Parathyroid adenoma (tissue), 2 donors: ENCODE measurements around the gene CDC42BPA.

Source experiments
- H2AFZ ChIP-seq: fragments of 300-600 bp; sonication (generic); one replicate; pipeline ENCODE4 v1.7.0; 2017; ENCODE audit warnings: antibody characterized with exemption, mild to moderate bottlenecking
- H3K27ac ChIP-seq: fragments of 300-600 bp; sonication (generic); one replicate; pipeline ENCODE4 v1.7.0; 2017
- H3K27me3 ChIP-seq: fragments of 300-600 bp; sonication (generic); one replicate; pipeline ENCODE4 v1.7.0; 2017; ENCODE audit warnings: low read length; ENCODE audit not compliant: control insufficient read depth, insufficient read depth
- H3K36me3 ChIP-seq: fragments of 300-600 bp; sonication (generic); one replicate; pipeline ENCODE4 v1.7.0; 2017; ENCODE audit warnings: low read length; ENCODE audit not compliant: control insufficient read depth, insufficient read depth
- H3K4me1 ChIP-seq: fragments of 300-600 bp; sonication (generic); one replicate; pipeline ENCODE4 v1.7.0; 2017; ENCODE audit warnings: control low read depth
- H3K4me2 ChIP-seq: fragments of 300-600 bp; sonication (generic); one replicate; pipeline ENCODE4 v1.7.0; 2017; ENCODE audit warnings: low read length
- H3K4me3 ChIP-seq: fragments of 300-600 bp; sonication (generic); one replicate; pipeline ENCODE4 v1.7.0; 2017; ENCODE audit warnings: low read depth, low read length
- H3K79me2 ChIP-seq: fragments of 300-600 bp; sonication (generic); one replicate; pipeline ENCODE4 v1.7.0; 2017; ENCODE audit warnings: control low read depth
- H3K9ac ChIP-seq: fragments of 300-600 bp; sonication (generic); one replicate; pipeline ENCODE4 v1.7.0; 2017; ENCODE audit warnings: mild to moderate bottlenecking
- H3K9me3 ChIP-seq: fragments of 300-600 bp; sonication (generic); one replicate; pipeline ENCODE4 v1.7.0; 2017; ENCODE audit warnings: low read length; ENCODE audit not compliant: control insufficient read depth
- CTCF ChIP-seq: fragments of 300-600 bp; sonication (generic); IDR thresholded peaks from one replicate; pipeline ENCODE4 v1.7.0; 2017; ENCODE audit warnings: antibody characterized with exemption, mild to moderate bottlenecking
- donor health status: primary hyperparathyroidism.

Gene CDC42BPA

GRCh38 chr1:226952118-226952441 lies 366.2 kb downstream of the CDC42BPA start:
- H3K27ac ChIP-seq = no peak overlapping the region

GRCh38 chr1:226951286-226952117 lies 366.8 kb downstream of the CDC42BPA start:
- no peak for TF ChIP-seq CTCF
- Histone ChIP-seq H3K4me1 (no peaks in the 10 kb centered on the region), H3K27ac (no peak overlapping the region)

More at GRCh38 chr1:226952118-226952441, 366.2 kb downstream of the CDC42BPA start:
- no peaks in the 10 kb centered on the region for H3K4me1 ChIP-seq
- no peaks in the 10 kb centered on the region for H3K36me3 ChIP-seq
- no peak overlapping the region for H3K4me3 ChIP-seq
- peaks cover 15% of the 10 kb centered on the region for H3K79me2 ChIP-seq
- no peak overlapping the region for H3K4me2 ChIP-seq
- H3K27me3 ChIP-seq = no peaks in the 10 kb centered on the region
- H2AFZ ChIP-seq = no peak overlapping the region
- no peak overlapping the region for H3K9ac ChIP-seq
- H3K9me3 ChIP-seq = no peaks in the 10 kb centered on the region
- no peak for TF ChIP-seq CTCF

GRCh38 chr1:226950871-226951270 lies 367.4 kb downstream of the CDC42BPA start:
- H3K9me3 ChIP-seq = no peaks in the 10 kb centered on the region
- H3K27me3 ChIP-seq = no peaks in the 10 kb centered on the region
- no peak overlapping the region for H3K4me3 ChIP-seq
- H3K27ac ChIP-seq = no peak overlapping the region
- H2AFZ ChIP-seq = no peak overlapping the region
- H3K9ac ChIP-seq = no peak overlapping the region
- H3K4me1 ChIP-seq = no peaks in the 10 kb centered on the region
- H3K4me2 ChIP-seq = no peak overlapping the region
- H3K79me2 ChIP-seq = peaks cover 21% of the 10 kb centered on the region
- no peaks in the 10 kb centered on the region for H3K36me3 ChIP-seq
- TF ChIP-seq CTCF = no peak

More at GRCh38 chr1:226951286-226952117, 366.8 kb downstream of the CDC42BPA start:
- no peaks in the 10 kb centered on the region for H3K27me3 ChIP-seq
- H3K4me3 ChIP-seq = no peak overlapping the region
- H3K79me2 ChIP-seq = peaks cover 18% of the 10 kb centered on the region
- H3K9ac ChIP-seq = no peak overlapping the region
- no peak overlapping the region for H2AFZ ChIP-seq
- H3K9me3 ChIP-seq = no peaks in the 10 kb centered on the region
- H3K4me2 ChIP-seq = no peak overlapping the region
- H3K36me3 ChIP-seq = no peaks in the 10 kb centered on the region

GRCh38 chr1:226950316-226950715 lies 368.0 kb downstream of the CDC42BPA start:
- Histone ChIP-seq H3K9me3 (no peaks in the 10 kb centered on the region), H3K4me2 (no peak overlapping the region), H3K79me2 (peaks cover 23% of the 10 kb centered on the region), H2AFZ (no peak overlapping the region), H3K4me3 (no peak overlapping the region), H3K4me1 (no peaks in the 10 kb centered on the region), H3K36me3 (no peaks in the 10 kb centered on the region), H3K9ac (no peak overlapping the region), H3K27ac (no peak overlapping the region), H3K27me3 (no peaks in the 10 kb centered on the region)
- no peak for TF ChIP-seq CTCF

GRCh38 chr1:226949401-226949800 lies 368.9 kb downstream of the CDC42BPA start:
- peaks cover 18% of the 10 kb centered on the region for H3K79me2 ChIP-seq
- H3K4me2 ChIP-seq = no peak overlapping the region
- no peaks in the 10 kb centered on the region for H3K27me3 ChIP-seq
- peaks cover 6% of the 10 kb centered on the region for H3K4me1 ChIP-seq
- H3K9ac ChIP-seq = no peak overlapping the region
- H3K4me3 ChIP-seq = no peak overlapping the region
- no peak for TF ChIP-seq CTCF
- no peak overlapping the region for H3K27ac ChIP-seq
- no peak overlapping the region for H2AFZ ChIP-seq
- H3K36me3 ChIP-seq = no peaks in the 10 kb centered on the region
- no peaks in the 10 kb centered on the region for H3K9me3 ChIP-seq
